NCI-H2081 treated with DMSO at 0.1 percent for 48 hours (cell line): ENCODE results near the gene CEMP1.
A peak's percentile ranks its signal among the peaks of the same experiment; 100 is the strongest.
"Not testable (repeated sequence)": the region's sequence is repeated elsewhere in the genome, so short reads cannot be mapped to it uniquely, and the experiment has no call there.

Experiments
- DNase-seq: peaks from one replicate; lab custom pipeline; 2025; lab: John Stamatoyannopoulos, UW

CEMP1 gene

DNA sequence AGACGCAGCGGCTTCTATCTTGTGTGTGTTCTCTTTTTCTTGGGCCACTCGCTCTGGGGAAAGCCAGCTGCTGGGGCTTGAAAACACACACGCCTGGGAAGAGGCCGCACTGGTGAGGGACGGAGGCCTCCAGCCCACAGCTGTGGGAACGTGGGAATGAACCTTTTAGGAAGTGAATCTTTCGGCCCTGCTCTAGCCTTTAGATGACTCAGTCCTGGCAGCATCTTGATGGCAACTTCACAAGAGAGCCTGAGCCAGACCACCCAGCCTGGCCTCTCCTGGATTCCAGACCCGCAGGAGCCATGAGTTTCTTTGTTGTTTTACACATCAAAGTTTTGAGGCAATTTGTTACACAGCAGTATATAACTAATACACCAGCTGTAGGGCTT lies 4.4 kb upstream of the CEMP1 start:
- no peak for DNase-seq

GRCh38 chr16:2534335-2534734 lies 3.1 kb upstream of the CEMP1 start:
- not testable (repeated sequence) for DNase-seq

DNA sequence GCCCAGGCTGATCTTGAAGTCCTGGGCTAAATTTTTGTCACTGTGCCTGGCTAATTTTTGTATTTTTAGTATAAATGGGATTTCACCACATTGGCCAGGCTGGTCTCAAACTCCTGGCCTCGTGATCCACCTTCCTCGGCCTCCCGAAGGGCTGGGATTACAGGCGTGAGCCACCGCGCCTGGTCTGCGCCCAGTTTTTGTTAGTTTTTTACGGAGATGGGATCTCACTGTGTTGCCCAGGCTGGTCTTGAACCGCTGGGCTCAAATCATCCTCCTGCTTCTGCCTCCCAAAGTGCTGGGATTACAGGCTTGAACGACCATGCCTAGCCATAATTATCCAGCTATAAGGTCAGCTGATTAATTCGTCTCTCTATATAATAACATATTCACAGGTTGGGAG lies 2.7 kb upstream of the CEMP1 start:
- DNase-seq: no peak

DNA sequence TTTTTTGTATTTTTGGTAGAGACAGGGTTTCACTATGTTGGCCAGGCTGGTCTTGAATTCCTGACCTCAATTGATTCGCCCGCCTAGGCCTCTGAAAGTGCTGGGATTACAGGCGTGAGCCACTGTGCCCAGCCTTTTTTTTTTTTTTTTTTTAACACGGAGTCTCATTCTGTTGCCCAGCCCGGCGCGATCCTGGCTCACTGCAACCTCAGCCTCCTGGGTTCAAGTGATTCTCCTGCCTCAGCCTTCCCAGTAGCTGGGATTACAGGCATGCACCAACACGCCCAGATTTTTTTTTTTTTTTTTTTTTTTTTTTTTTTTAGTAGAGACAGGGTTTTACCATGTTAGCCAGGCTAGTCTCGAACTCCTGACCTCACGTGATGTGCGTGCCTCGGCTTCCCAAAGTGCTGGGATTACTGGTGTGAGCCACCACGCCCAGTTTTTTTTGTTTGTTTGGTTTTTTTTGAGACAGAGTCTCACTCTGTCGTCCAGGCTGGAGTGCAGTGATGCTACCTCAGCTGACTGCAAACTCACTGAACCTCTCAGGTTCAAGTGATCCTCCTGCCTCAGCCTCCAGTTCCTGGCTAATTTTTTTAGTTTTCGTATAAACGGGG lies 2.0 kb upstream of the CEMP1 start:
- DNase-seq: not testable (repeated sequence)

DNA sequence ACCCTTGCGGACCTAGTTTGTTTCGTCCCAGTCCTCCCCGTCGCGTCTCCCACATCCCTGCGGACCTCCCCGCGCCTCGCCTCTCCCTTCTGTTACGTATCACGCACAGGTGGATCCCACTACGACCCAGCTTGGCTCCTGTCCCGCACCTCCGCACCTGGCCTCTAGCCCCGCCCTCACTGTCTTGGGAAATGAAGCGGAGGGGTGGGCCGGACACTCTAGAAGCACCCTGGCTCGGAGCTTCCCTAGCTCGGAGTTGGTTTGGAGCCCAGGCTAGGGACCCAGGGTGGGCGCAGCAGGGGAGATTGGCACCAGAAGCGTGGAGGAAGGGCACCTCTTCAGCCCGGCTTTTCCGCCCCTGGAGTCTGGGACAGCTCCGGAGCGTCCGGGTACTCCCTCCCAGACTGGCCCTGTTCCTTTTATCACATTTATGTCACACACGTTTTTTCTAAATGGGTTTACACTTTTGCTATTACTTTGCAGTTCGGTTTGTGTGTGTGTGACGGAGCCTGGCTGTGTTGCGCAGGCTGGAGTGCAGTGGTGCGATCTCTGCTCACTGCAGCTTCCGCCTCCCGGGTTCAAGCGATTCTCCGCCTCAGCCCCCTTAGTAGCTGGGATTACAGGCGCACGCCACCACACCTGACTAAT lies 1.4 kb upstream of the CEMP1 start:
- DNase-seq: no peak

- peak; percentile 85 for DNase-seq
Observed at GRCh38 chr16:2531696-2532493, 687 bp upstream of the CEMP1 start.

DNA sequence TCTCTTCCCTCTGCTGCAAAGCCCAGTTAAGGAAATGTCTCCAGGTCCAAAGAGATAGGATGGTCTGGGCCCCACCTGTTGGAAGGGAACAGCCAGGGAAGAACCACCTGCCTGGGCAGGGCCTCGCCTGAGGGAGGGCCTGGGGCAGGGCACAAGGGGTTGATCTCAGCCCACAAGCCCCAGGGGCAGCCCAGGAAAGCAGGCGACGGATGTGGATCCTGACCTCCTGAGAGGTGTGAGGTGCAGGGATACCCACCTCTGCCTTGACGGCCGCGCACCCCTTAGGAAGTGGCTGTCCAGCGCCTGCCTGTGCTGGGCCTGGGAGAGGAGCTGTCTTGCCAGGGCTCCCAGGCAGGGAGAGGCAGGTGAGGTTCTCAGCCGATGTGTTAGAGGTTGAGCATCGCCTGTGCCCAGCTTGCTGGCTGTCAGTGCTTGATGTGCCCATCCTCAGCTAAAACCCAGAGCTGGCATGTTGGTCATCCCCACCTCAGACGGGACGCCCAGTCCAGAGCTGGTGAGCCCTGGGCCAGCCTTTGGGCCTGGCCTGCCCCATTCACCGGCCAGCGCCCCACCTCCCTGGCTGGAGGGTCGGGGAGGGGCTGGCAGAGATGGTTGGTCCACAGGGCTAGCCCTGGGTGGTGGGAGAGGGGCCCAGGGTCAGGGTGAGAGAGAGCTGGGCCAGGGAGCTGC lies 434 bp downstream of the CEMP1 start:
- no peak for DNase-seq

GRCh38 chr16:2529961-2530628 lies 1.1 kb downstream of the CEMP1 start:
- no peak for DNase-seq

DNA sequence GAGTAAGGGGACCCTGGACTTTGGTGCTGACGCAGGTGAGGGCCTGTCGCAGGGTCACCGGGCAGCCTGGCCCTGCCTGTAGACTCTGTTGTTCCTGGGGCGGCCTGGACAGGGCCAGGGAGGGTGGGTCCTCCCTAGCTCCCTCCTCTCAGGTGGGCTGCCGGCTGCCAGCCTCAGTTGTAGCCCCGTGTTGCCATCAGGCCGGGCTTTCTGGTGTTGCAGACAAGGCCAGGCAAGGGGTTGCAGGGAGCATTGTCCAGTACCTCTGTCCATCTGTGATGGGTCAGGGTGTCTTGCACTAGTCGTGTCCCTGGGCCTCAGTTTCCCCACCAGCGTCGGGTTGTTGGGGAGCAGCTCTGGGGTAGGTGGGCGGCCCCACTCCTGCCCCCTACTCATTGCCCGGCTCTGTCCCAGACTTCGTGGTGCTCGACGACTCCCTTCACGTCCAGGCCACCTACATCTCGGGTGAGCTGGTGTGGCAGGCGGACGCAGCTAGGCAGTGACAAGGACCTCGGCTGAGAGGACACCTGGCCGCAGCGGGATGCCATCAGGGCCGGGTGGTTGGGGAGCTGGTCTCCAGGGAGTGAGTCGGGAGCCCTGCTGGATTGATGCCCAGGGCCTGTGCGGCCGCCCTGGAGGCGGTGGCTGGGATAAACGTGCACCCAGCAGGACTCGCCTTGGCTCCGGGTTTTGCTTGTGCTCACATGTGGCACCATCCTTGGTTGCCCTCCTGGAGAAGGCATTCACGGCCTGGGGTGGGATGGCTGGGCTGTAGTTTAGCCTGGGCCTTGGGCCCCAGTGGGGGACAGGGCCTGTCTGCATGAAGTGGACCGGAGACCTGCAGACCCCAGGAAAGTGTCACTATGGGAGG lies 1.9 kb downstream of the CEMP1 start:
- DNase-seq: no peak

DNA sequence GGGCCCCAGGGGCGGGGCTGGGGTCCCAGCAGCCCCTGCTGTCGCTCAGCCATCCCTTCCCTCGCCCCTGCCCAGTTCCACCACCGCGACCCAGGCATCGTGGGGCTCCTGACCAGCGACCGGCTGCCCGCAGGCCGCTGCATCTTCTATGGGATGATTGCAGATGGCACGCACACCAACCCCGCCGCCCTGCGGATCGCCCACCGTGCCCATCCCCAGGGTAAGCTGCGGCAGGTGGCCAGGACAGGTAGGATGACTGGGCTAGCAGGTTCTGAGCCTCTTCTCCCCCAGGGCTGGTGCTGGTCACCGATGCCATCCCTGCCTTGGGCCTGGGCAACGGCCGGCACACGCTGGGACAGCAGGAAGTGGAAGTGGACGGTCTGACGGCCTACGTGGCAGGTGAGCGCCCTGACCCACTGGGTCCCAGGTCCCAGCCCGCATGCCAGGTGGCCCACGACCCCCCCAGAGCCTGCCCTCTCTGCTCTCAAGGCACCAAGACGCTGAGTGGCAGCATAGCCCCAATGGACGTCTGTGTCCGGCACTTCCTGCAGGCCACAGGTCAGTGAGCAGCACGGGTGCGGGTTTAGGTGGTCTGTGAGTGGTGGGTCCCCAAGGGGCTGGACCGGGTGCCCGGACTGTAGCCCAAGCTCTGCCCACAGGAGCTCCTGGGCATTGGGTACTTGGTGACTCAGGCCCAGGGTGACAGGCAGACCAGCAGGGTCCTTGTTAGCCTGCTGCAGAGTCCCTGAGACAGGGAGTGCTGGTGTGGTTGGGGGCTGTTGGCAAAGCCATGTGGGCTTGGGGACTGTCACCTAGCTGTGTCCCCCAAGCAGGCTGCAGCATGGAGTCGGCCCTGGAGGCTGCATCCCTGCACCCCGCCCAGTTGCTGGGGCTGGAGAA lies 2.8 kb downstream of the CEMP1 start:
- no peak for DNase-seq

GRCh38 chr16:2527784-2528100 lies 3.5 kb downstream of the CEMP1 start:
- DNase-seq: no peak

- DNase-seq: no peak
Observed at GRCh38 chr16:2527071-2527783, 4.0 kb downstream of the CEMP1 start.

DNA sequence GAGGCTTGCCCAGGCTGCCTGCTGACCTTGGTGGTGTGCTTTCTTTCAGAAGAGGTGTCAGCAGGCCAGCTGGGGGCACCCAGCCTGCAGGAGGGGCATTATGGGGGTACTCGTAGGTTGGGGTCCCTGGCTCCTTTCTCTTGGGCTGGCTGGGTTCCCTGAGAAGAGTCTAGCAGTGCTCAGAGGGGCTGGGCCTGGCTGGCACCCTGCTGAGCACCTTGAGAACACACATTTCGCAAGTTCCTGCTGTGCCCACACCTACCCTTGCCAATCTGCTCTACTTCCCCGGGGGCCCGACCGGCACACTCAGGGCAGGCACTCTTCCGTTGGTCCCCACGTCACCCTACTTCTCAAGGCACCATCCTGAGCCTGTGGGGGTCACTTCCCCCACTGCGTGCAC lies 5.1 kb downstream of the CEMP1 start:
- DNase-seq: no peak

DNA sequence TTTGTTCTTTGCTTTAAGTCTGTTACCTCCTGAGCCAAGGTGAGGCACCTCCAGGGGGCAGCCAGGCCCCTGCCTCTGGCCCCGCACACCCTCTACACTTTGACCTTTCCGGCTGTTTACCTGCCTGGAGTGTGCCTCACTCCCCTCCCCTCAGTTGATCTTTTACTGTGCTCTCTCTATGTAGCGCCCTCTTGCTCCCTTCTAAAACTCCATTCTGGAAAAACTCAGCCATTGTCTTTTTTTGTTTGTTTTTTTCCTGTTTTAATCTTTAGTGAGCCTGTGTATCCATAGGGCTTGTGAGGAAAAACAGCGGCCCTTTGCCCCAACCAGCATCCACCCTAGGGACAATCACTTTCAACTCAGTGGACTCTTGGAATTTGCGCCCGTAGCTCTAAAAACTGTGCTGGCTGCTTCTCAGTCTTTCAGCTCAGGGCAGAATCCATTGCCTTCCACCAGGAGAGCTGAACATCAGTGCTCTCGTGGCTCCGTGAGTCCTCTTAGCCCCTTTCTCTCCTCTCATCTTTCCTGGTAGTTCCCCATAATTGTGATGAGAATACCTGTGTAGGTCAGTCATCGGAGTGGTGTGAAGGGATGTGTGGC lies 6.8 kb downstream of the CEMP1 start:
- DNase-seq: no peak

DNA sequence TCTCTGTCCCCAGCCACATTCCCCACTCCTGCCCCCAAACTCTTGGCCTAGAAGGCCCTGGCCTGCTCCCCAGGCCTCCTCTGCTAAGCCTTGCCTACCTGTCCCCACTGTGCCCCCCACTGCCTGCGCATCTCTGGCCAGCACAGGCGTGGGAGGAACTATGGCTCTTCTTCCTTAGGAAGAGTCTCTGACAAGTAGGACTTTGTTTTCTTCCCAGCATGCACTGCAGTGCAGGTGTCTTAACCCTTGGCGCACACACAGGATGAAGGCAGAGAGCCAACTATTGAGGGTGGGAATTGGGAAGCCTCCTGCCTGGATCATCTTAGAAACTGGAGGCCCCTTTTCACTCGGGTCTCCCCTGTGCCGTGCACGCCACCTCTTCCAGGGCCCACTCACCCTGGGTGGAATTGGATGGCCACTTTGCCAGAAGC lies 7.4 kb downstream of the CEMP1 start:
- no peak for DNase-seq

GRCh38 chr16:2520784-2521531 lies 10.2 kb downstream of the CEMP1 start:
- DNase-seq: no peak

DNA sequence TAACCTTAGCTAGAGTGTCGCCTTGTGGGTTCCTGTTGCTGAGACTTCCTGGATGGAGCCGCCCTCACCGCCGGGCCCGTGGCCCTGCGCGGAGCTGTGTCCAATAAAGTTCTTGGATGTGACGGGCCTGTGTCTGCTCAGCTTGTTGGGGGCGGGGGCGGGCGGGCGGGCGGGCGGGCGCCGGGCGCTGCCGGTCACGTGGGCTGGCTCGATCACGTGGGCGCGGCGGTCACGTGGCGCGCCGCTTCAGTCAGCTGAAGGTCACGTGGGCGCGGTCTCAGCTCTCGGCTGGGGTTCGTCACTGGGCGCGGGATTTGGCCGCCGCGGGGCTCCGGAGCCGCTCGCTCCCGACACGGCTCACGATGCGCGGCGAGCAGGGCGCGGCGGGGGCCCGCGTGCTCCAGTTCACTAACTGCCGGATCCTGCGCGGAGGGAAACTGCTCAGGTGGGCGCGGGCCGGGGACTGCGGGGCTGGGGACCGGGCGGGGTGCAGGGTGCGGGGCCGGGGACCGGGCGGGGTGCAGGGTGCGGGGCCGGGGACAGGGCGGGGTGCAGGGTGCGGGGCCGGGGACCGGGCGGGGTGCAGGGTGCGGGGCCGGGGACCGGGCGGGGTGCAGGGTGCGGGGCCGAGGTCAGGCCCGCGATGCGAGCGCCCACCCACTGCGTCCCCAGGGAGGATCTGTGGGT lies 11.0 kb downstream of the CEMP1 start, which contains the start of gene AMDHD2:
AMDHD2 (plus strand) TSS at position 275 of the 687 bp plus-strand sequence; CDS start at position 363, 88 bp downstream.
- peak; percentile 28 for DNase-seq

GRCh38 chr16:2519711-2520080 lies 11.5 kb downstream of the CEMP1 start:
- no peak for DNase-seq
